ENCODE results near the gene ATP9A. TPM values are rescaled to one million over a fixed set of nuclear protein-coding genes. Genes with fewer than 3 reads are reported as not detected.

ATP9A gene
- total RNA-seq, 6 experiments from 2014 or later: 21.4 to 34.0 (median 22.8) TPM

DNA sequence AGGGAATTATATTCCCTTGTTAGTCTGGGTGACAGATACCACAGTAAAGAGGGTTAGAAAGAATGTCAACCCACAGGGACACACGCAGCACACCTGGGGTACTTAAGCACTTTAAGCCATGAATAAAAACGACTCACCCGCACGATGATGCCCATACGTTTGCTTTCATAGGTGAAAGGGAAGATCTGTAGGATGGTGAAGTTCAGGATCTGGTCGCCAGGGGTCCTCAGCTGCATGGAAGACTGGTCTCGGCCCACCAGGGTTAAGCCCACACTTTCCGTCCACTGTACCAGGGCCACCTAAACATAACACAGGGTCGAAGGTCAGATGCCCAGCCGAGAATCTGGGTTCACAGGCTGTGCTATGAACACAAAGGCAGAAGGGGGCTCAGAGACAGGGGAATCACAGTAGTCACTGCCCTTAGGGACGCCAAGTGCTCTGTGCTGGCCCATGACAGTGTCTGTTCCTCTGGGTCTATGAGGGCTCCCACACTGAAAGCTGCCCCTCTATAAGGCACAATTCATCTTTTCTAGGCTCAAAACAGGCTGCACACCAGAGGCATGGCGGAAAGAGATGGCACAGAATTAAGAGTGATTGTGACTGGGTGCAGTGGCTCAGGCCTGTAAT, 128.9 kb downstream of the ATP9A start:
- peak; percentile 36 for DNase-seq

DNA sequence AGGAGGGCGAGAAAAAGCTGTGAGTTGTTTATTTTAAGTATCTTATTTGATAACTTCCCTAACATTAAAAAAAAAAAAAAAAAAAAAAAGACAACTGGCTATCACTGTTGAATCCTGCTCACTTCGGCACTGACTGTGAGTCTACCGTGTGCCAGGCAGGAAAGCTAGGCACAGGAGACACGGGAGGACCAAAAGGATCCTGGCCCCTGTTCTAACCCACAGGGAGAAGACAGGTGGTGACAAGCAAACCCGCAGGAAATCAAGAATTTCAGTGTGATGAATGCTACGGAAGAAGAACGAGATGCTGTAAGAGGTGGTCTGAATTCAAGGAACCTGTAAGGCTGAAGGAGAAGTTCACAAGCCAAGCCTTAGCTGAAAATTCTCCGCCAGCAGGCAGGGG, 130.9 kb downstream of the ATP9A start:
- no peaks in the 10 kb centered on the region for H3K36me3 Mint-ChIP-seq (ENCODE audit: low read depth)

More for the DNA sequence above, 128.9 kb downstream of the ATP9A start:
- peak overlapping the region; percentile 4; the same call in 1 of the 2 replicates for H3K27ac Mint-ChIP-seq
- H3K27me3 Mint-ChIP-seq (ENCODE audit: insufficient read depth): peaks cover 1% of the 10 kb centered on the region; the same call in 1 of the 2 replicates
- H3K36me3 Mint-ChIP-seq (ENCODE audit: low read depth): no peaks in the 10 kb centered on the region
- peaks cover 36% of the 10 kb centered on the region for H3K4me1 Mint-ChIP-seq (ENCODE audit: low read depth)
- H3K4me3 Mint-ChIP-seq: no peak overlapping the region
- TF ChIP-seq, protein P1, sequence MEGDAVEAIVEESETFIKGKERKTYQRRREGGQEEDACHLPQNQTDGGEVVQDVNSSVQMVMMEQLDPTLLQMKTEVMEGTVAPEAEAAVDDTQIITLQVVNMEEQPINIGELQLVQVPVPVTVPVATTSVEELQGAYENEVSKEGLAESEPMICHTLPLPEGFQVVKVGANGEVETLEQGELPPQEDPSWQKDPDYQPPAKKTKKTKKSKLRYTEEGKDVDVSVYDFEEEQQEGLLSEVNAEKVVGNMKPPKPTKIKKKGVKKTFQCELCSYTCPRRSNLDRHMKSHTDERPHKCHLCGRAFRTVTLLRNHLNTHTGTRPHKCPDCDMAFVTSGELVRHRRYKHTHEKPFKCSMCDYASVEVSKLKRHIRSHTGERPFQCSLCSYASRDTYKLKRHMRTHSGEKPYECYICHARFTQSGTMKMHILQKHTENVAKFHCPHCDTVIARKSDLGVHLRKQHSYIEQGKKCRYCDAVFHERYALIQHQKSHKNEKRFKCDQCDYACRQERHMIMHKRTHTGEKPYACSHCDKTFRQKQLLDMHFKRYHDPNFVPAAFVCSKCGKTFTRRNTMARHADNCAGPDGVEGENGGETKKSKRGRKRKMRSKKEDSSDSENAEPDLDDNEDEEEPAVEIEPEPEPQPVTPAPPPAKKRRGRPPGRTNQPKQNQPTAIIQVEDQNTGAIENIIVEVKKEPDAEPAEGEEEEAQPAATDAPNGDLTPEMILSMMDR (IDR thresholded peaks at IDR 0.05): peak; percentile 96
- no peaks in the 10 kb centered on the region for H3K9me3 Mint-ChIP-seq

DNA sequence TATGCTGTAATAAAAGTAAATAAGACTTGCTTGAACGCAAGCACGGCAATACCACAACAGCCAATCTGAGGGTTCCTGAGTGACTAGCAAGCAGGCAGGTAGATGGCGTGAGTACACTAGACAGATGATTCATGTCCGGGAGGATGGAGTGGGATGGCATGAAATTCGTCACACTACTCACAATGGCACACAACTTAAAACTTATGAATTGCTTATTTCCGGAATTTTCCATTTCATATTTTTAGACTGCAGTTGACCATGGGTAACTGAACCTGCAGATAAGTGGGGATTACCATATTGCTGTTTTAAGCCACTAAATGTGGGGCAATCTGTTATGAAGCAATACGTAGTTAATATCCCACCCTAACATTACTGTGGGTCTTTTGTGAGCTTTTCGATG, 132.1 kb downstream of the ATP9A start:
- no peak overlapping the region for H3K27ac Mint-ChIP-seq
- TF ChIP-seq, protein P1 (IDR thresholded peaks at IDR 0.05): no peak
- H3K4me1 Mint-ChIP-seq (ENCODE audit: low read depth): peaks cover 40% of the 10 kb centered on the region
- DNase-seq: no peak
- H3K4me3 Mint-ChIP-seq: no peak overlapping the region
- H3K9me3 Mint-ChIP-seq: no peaks in the 10 kb centered on the region
- no peaks in the 10 kb centered on the region; the same call in 1 of the 2 replicates for H3K36me3 Mint-ChIP-seq (ENCODE audit: low read depth)
- peaks cover 1% of the 10 kb centered on the region; the same call in 1 of the 2 replicates for H3K27me3 Mint-ChIP-seq (ENCODE audit: insufficient read depth)

More for the DNA sequence above, 130.9 kb downstream of the ATP9A start:
- H3K4me3 Mint-ChIP-seq: no peak overlapping the region
- peaks cover 29% of the 10 kb centered on the region for H3K4me1 Mint-ChIP-seq (ENCODE audit: low read depth)
- peaks cover 1% of the 10 kb centered on the region; the same call in 1 of the 2 replicates for H3K27me3 Mint-ChIP-seq (ENCODE audit: insufficient read depth)
- DNase-seq: no peak
- no peaks in the 10 kb centered on the region for H3K9me3 Mint-ChIP-seq
- no peak overlapping the region for H3K27ac Mint-ChIP-seq
- TF ChIP-seq, protein P1 (IDR thresholded peaks at IDR 0.05): no peak

GRCh38 chr20:51635680-51636079, 132.5 kb downstream of the ATP9A start:
- no peak overlapping the region for H3K4me3 Mint-ChIP-seq
- H3K27me3 Mint-ChIP-seq (ENCODE audit: insufficient read depth): peaks cover 1% of the 10 kb centered on the region; the same call in 1 of the 2 replicates
- TF ChIP-seq, protein P1 (IDR thresholded peaks at IDR 0.05): no peak
- no peaks in the 10 kb centered on the region; the same call in 1 of the 2 replicates for H3K36me3 Mint-ChIP-seq (ENCODE audit: low read depth)
- no peaks in the 10 kb centered on the region for H3K9me3 Mint-ChIP-seq
- no peak for DNase-seq
- peaks cover 42% of the 10 kb centered on the region for H3K4me1 Mint-ChIP-seq (ENCODE audit: low read depth)
- no peak overlapping the region for H3K27ac Mint-ChIP-seq

DNA sequence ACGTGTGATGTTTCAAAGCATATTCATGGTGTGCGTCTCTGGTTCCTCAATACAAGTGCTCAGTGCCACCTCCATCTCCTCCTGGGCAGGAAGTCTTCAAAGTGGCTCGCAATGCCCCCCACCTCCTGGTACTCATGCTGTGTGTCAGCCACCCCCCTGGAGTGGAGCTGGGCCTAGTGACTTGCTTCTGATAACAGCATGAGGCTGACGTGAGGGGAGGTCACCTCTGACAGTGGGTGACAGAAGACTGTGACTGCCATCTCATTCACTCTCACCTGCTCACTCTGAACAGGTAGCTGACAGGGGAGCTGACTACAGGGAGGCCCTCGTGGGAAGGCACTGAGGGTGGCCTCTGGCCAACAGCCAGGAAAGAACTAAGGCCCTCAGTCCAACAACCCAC, 133.3 kb downstream of the ATP9A start:
- H3K27me3 Mint-ChIP-seq (ENCODE audit: insufficient read depth): peaks cover 1% of the 10 kb centered on the region; the same call in 1 of the 2 replicates
- H3K36me3 Mint-ChIP-seq (ENCODE audit: low read depth): no peaks in the 10 kb centered on the region; the same call in 1 of the 2 replicates
- H3K9me3 Mint-ChIP-seq: no peaks in the 10 kb centered on the region
- no peak overlapping the region for H3K4me3 Mint-ChIP-seq
- peaks cover 43% of the 10 kb centered on the region for H3K4me1 Mint-ChIP-seq (ENCODE audit: low read depth)
- H3K27ac Mint-ChIP-seq: no peak overlapping the region
- no peak for DNase-seq
- TF ChIP-seq, protein P1 (IDR thresholded peaks at IDR 0.05): no peak

All from HFFc6 (cell line).